SK-N-SH (cell line): ENCODE results near the gene DUSP16.

Source experiments
- CTCF ChIP-seq: fragments of 200-600 bp; sonication (generic); IDR thresholded peaks from 2 replicates; pipeline ENCODE4 v1.6.1; 2017; ENCODE audit warnings: antibody characterized with exemption, mild to moderate bottlenecking, moderate library complexity
- EP300 ChIP-seq, 2 experiments: IDR thresholded peaks; 2 replicates each; pipeline versions ENCODE4 v1.4.0 to v1.6.1; 2012; ENCODE audit warnings: borderline replicate concordance in 1 of 2, low read depth in 1 of 2, low read length in 1 of 2
- GABPA ChIP-seq: IDR thresholded peaks from 2 replicates; pipeline ENCODE4 v1.4.0; 2012; ENCODE audit warnings: low read depth, mild to moderate bottlenecking
- REST ChIP-seq: IDR thresholded peaks from 2 replicates; pipeline ENCODE4 v1.6.1; 2012; ENCODE audit warnings: mild to moderate bottlenecking, low read depth, low read length, moderate library complexity
- RXRA ChIP-seq: IDR thresholded peaks from 2 replicates; pipeline ENCODE4 v1.4.0; 2012; ENCODE audit warnings: low read depth, mild to moderate bottlenecking, borderline replicate concordance
- SIN3A ChIP-seq: IDR thresholded peaks from 2 replicates; pipeline ENCODE4 v1.6.1; 2012; ENCODE audit warnings: low read depth, mild to moderate bottlenecking, low read length, moderate library complexity, borderline replicate concordance
- TAF1 ChIP-seq: IDR thresholded peaks from 2 replicates; pipeline ENCODE4 v1.6.1; 2012; ENCODE audit warnings: low read depth, mild to moderate bottlenecking, low read length, moderate library complexity, borderline replicate concordance
- ZBTB33 ChIP-seq: IDR thresholded peaks from 2 replicates; pipeline ENCODE4 v1.4.0; 2012; ENCODE audit warnings: low read depth, borderline replicate concordance

- no peak for TF ChIP-seq ZBTB33
- TF ChIP-seq SIN3A: no peak
- TF ChIP-seq EP300 (IDR thresholded peaks at IDR 0.05; ENCODE audit: borderline replicate concordance in 1 of 2, low read depth in 1 of 2, low read length in 1 of 2): no peak
- TF ChIP-seq TAF1: no peak
- TF ChIP-seq REST: no peak
- TF ChIP-seq CTCF: no peak
- no peak for TF ChIP-seq RXRA
- no peak for TF ChIP-seq GABPA
Observed at GRCh38 chr12:12450043-12450471, 112.6 kb downstream of the DUSP16 start.
